GM12801 (cell line): ENCODE results near the gene KCNK1.

Source experiments
- CTCF ChIP-seq: IDR thresholded peaks from one replicate; pipeline ENCODE4 v1.5.1; 2011; ENCODE audit warnings: control low read depth; ENCODE audit not compliant: insufficient read length; ENCODE audit errors: extremely low read depth

The KCNK1 gene

GRCh38 chr1:233617025-233617424, 3.1 kb downstream of the KCNK1 start:
- TF ChIP-seq CTCF, result no peak

- TF ChIP-seq CTCF, result no peak
Observed at GRCh38 chr1:233620065-233620464, 6.2 kb downstream of the KCNK1 start.

- TF ChIP-seq CTCF, result no peak
Observed at GRCh38 chr1:233621923-233622322, 8.0 kb downstream of the KCNK1 start.

GRCh38 chr1:233624289-233624688, 10.4 kb downstream of the KCNK1 start:
- no peak for TF ChIP-seq CTCF

- no peak for TF ChIP-seq CTCF
Observed at GRCh38 chr1:233625087-233625486, 11.2 kb downstream of the KCNK1 start.

GRCh38 chr1:233625510-233625981, 11.6 kb downstream of the KCNK1 start:
- no peak for TF ChIP-seq CTCF

GRCh38 chr1:233627376-233627775, 13.5 kb downstream of the KCNK1 start:
- TF ChIP-seq CTCF, result no peak

GRCh38 chr1:233627823-233628222, 13.9 kb downstream of the KCNK1 start:
- no peak for TF ChIP-seq CTCF
